ENCODE results near the gene VGLL4.

The VGLL4 gene

DNA sequence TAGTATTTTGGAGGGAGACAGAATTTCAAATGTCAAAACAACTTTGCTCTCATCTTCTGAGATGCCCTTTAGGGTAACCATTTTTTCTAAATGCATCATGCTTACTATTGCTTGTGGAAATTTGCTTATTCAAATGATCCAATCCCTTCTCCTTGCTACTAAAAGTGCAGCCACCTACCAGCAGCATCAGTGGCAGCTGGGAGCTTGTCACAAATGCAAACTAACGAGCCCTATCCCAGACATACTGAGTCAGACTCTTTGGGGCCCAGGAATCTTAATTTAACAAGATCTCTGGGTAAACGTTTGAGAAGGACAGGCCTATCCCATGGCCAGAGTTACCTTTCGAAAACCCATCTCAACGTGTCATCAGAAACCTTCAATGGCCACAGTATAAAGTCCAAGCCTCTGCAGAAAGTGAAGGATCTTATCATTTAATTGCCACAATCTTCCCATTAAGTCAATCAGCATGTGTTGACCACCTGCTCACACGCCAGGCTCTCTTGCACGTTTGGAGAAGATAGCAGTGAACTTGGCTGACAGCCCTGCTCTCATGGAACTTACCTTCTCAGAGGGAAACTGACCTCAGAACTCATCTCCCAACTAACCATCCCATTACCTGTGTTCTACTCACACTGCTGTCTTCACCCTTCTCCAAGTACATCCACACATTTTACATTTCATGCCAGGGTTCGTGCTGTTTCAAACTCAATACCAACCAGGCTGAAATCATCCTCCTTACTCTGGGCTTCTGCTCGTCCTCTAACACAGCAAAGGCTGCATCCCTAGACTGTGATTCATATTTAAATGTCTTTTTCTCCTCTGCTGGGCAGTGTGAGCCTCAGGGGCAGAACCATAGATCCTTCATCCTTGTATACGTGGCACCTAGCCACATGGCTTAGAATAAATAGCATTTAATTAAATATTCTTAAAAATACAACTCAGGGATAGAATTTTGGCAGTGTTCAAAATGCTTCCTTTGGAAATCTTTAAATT is 24.8 kb upstream of the VGLL4 start:
- Histone ChIP-seq H3K27ac (ENCODE audit: low read depth, low read length) (no peak overlapping the region), H3K9me3 (ENCODE audit: insufficient read depth, low read depth, low read length) (no peaks in the 10 kb centered on the region), H3K4me3 (ENCODE audit: low read length) (no peak overlapping the region), H3K27me3 (ENCODE audit: insufficient read depth, low read length) (no peaks in the 10 kb centered on the region), H3K4me1 (ENCODE audit: insufficient read depth, low read length) (peaks cover 12% of the 10 kb centered on the region; the same call in 1 of the 2 replicates), H3K36me3 (ENCODE audit: insufficient read depth, low read length) (no peaks in the 10 kb centered on the region), H3K9ac (ENCODE audit: low read depth, low read length) (no peak overlapping the region)
- WGBS, result 65% methylated on average over 9 of the region's 9 CpGs

- H3K9me3 ChIP-seq (ENCODE audit: insufficient read depth, low read depth, low read length), result no peaks in the 10 kb centered on the region
- H3K4me1 ChIP-seq (ENCODE audit: insufficient read depth, low read length), result peaks cover 15% of the 10 kb centered on the region
- H3K9ac ChIP-seq (ENCODE audit: low read depth, low read length), result no peak overlapping the region
- H3K36me3 ChIP-seq (ENCODE audit: insufficient read depth, low read length), result no peaks in the 10 kb centered on the region
- no peak overlapping the region for H3K4me3 ChIP-seq (ENCODE audit: low read length)
- H3K27me3 ChIP-seq (ENCODE audit: insufficient read depth, low read length), result no peaks in the 10 kb centered on the region
- 94% methylated on average over 10 of the region's 10 CpGs for WGBS
- H3K27ac ChIP-seq (ENCODE audit: low read depth, low read length), result no peak overlapping the region
Measured at GRCh38 chr3:11665331-11665730, 21.6 kb upstream of the VGLL4 start.

GRCh38 chr3:11662392-11662990 is 18.8 kb upstream of the VGLL4 start:
- Histone ChIP-seq H3K9ac (ENCODE audit: low read depth, low read length) (no peak overlapping the region), H3K36me3 (ENCODE audit: insufficient read depth, low read length) (no peaks in the 10 kb centered on the region), H3K27ac (ENCODE audit: low read depth, low read length) (no peak overlapping the region), H3K4me1 (ENCODE audit: insufficient read depth, low read length) (peaks cover 5% of the 10 kb centered on the region), H3K9me3 (ENCODE audit: insufficient read depth, low read depth, low read length) (no peaks in the 10 kb centered on the region), H3K27me3 (ENCODE audit: insufficient read depth, low read length) (no peaks in the 10 kb centered on the region), H3K4me3 (ENCODE audit: low read length) (no peak overlapping the region)
- 80% methylated on average over 1 of the region's 2 CpGs for WGBS

DNA sequence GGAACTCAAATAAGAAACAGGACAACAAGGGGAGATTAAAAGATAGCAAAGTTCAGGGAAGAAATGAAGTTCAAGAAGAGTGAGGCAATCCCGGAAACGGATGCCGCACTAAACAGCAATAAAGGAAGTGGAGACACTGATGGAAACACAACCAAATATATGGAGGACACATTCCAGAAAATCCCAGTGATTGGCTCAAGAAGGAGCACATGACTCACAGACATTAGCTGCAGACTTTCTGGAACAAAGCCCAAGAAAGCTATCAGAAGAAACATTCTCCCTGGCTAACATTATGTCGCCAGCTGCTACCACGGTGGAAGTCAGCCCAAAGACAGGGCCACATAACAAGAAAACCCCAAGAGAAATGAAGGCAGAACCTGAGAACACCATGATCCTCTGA is 18.1 kb upstream of the VGLL4 start:
- H3K36me3 ChIP-seq (ENCODE audit: insufficient read depth, low read length), result no peaks in the 10 kb centered on the region
- no peaks in the 10 kb centered on the region for H3K27me3 ChIP-seq (ENCODE audit: insufficient read depth, low read length)
- H3K4me1 ChIP-seq (ENCODE audit: insufficient read depth, low read length), result peaks cover 5% of the 10 kb centered on the region
- H3K27ac ChIP-seq (ENCODE audit: low read depth, low read length), result no peak overlapping the region
- H3K9me3 ChIP-seq (ENCODE audit: insufficient read depth, low read depth, low read length), result no peaks in the 10 kb centered on the region
- H3K9ac ChIP-seq (ENCODE audit: low read depth, low read length), result no peak overlapping the region
- over 99% methylated on average over 5 of the region's 5 CpGs for WGBS
- H3K4me3 ChIP-seq (ENCODE audit: low read length), result no peak overlapping the region

GRCh38 chr3:11661052-11661656 is 17.4 kb upstream of the VGLL4 start:
- H3K4me3 ChIP-seq (ENCODE audit: low read length), result no peak overlapping the region
- peaks cover 5% of the 10 kb centered on the region for H3K4me1 ChIP-seq (ENCODE audit: insufficient read depth, low read length)
- 60% methylated on average over 6 of the region's 7 CpGs for WGBS
- H3K9me3 ChIP-seq (ENCODE audit: insufficient read depth, low read depth, low read length), result no peaks in the 10 kb centered on the region
- H3K36me3 ChIP-seq (ENCODE audit: insufficient read depth, low read length), result no peaks in the 10 kb centered on the region
- no peaks in the 10 kb centered on the region for H3K27me3 ChIP-seq (ENCODE audit: insufficient read depth, low read length)
- H3K9ac ChIP-seq (ENCODE audit: low read depth, low read length), result no peak overlapping the region
- no peak overlapping the region for H3K27ac ChIP-seq (ENCODE audit: low read depth, low read length)

DNA sequence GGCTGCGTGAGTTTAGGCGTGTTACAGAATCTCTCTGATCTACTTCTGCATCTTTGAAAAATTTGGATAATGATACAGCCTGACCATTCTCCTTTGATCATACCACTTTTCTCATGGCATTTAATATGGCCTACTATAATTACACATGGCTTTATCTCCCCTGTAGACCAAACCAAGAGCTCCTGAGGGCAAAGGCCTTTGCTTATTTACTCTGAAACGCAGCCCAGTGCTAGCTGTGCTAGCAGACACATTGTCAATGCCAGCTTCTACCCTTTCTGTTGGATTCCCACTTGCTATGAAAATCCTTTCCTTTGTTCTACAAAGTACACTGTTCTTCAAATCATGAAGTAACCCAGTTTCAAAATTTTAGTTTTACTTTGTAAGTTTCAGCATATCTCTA is 16.5 kb upstream of the VGLL4 start:
- WGBS, result 83% methylated on average over 3 of the region's 3 CpGs
- H3K27me3 ChIP-seq (ENCODE audit: insufficient read depth, low read length), result no peaks in the 10 kb centered on the region
- no peak overlapping the region for H3K27ac ChIP-seq (ENCODE audit: low read depth, low read length)

DNA sequence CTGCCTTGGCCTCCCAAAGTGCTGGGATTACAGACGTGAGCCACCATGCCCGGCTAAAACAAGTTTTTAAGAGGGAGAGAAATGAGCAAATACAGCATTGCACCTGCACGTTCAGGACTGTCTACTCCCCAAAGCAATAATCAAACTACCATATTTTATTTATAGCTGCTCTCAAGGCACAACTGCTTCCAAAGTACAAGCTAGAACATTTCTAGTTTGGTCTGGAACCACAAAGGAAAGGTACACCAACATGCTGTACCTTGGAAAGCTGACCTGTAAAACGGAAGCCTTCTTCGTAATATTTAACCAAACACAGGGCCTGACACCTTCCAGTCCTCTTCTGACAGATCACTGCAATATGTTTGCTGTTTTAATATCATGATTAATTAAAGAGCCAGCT is 14.5 kb upstream of the VGLL4 start:
- H3K9ac ChIP-seq (ENCODE audit: low read depth, low read length), result no peak overlapping the region
- peaks cover 19% of the 10 kb centered on the region for H3K4me1 ChIP-seq (ENCODE audit: insufficient read depth, low read length)
- H3K36me3 ChIP-seq (ENCODE audit: insufficient read depth, low read length), result no peaks in the 10 kb centered on the region
- no peaks in the 10 kb centered on the region for H3K27me3 ChIP-seq (ENCODE audit: insufficient read depth, low read length)
- H3K27ac ChIP-seq (ENCODE audit: low read depth, low read length), result no peak overlapping the region
- 73% methylated on average over 5 of the region's 5 CpGs for WGBS
- no peaks in the 10 kb centered on the region for H3K9me3 ChIP-seq (ENCODE audit: insufficient read depth, low read depth, low read length)
- H3K4me3 ChIP-seq (ENCODE audit: low read length), result no peak overlapping the region

More for the DNA sequence above, 16.5 kb upstream of the VGLL4 start:
- no peak overlapping the region for H3K9ac ChIP-seq (ENCODE audit: low read depth, low read length)
- no peak overlapping the region for H3K4me3 ChIP-seq (ENCODE audit: low read length)
- no peaks in the 10 kb centered on the region for H3K9me3 ChIP-seq (ENCODE audit: insufficient read depth, low read depth, low read length)
- no peaks in the 10 kb centered on the region for H3K36me3 ChIP-seq (ENCODE audit: insufficient read depth, low read length)
- peaks cover 11% of the 10 kb centered on the region for H3K4me1 ChIP-seq (ENCODE audit: insufficient read depth, low read length)

DNA sequence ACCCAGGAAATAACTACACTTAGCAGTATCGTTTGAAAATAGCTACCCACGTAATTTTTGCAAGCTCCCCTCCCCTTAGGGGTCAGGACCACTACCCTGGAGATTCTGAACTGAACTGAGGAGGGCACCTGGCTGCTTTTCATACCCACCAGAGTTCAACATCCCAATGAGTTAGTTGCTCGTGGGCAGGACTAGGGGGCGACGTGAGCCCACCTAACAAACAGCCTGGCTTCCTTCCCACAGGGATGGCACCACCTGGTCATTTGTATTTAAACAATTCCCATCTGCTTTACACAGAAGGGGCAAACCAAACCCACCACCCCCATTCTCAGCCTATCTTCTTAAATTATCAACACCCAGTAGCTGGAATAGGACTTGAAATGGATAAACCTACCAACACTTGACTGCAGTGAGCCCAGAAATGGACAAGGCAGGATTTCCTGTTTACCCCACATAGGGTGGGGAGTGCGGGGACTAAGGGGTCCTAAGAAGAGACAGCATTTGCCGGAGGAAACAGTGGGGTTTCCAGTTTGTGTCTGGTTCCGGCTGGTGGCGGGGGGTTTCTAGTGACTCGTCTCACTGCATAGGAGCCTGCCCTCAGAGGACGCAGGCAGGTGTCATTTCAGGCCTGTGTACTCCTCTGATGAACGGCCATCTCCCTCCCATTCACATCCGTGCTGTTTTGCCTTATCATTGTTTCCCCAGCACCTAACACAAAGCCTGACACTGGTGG is 11.6 kb upstream of the VGLL4 start:
- H3K27me3 ChIP-seq (ENCODE audit: insufficient read depth, low read length), result no peaks in the 10 kb centered on the region
- no peak overlapping the region for H3K9ac ChIP-seq (ENCODE audit: low read depth, low read length)
- H3K9me3 ChIP-seq (ENCODE audit: insufficient read depth, low read depth, low read length), result no peaks in the 10 kb centered on the region
- no peaks in the 10 kb centered on the region for H3K36me3 ChIP-seq (ENCODE audit: insufficient read depth, low read length)
- no peak overlapping the region for H3K4me3 ChIP-seq (ENCODE audit: low read length)
- peaks cover 22% of the 10 kb centered on the region for H3K4me1 ChIP-seq (ENCODE audit: insufficient read depth, low read length)
- 69% methylated on average over 13 of the region's 13 CpGs for WGBS
- no peak overlapping the region for H3K27ac ChIP-seq (ENCODE audit: low read depth, low read length)

- Histone ChIP-seq H3K9ac (ENCODE audit: low read depth, low read length) (no peak overlapping the region), H3K4me3 (ENCODE audit: low read length) (no peak overlapping the region), H3K36me3 (ENCODE audit: insufficient read depth, low read length) (no peaks in the 10 kb centered on the region), H3K9me3 (ENCODE audit: insufficient read depth, low read depth, low read length) (no peaks in the 10 kb centered on the region), H3K4me1 (ENCODE audit: insufficient read depth, low read length) (peaks cover 22% of the 10 kb centered on the region), H3K27ac (ENCODE audit: low read depth, low read length) (no peak overlapping the region), H3K27me3 (ENCODE audit: insufficient read depth, low read length) (no peaks in the 10 kb centered on the region)
- 84% methylated on average over 4 of the region's 4 CpGs for WGBS
Measured at GRCh38 chr3:11654166-11654565, 10.5 kb upstream of the VGLL4 start.

DNA sequence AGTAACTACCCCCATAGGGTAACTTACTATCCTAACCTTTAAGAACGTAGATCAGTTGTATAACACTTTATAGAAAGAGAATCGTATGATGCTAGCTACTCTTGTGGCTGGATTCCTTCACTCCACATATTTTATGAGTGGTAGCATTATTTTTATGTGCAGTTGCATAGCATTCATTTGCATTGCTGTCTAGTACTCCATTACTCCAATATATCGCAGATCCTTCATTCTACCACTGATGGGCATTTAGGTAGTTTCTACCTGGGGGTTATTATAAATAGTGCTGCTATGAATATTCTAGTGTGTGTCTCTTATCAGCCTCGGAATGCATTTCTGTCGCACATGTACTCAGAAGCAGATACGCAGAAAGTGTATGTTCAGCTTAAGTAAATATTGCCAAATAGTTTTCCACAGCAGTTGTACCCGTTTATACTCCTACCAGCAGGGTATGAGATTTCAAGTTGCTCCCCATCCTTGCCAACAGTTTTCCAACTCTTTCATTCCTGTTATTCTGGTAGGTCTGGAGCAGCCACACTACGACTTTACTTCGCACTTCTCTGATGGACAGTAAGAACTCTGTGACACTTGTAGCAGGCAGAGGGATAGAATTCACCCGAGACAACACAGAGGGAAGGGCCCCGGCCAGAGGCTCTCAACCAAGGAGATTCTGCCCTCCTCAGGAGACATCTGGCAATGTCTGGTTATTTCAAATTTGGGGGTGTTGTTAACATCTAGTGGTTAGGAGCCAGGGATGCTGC is 9.8 kb upstream of the VGLL4 start:
- Histone ChIP-seq H3K36me3 (ENCODE audit: insufficient read depth, low read length) (no peaks in the 10 kb centered on the region), H3K9me3 (ENCODE audit: insufficient read depth, low read depth, low read length) (no peaks in the 10 kb centered on the region)
- 89% methylated on average over 10 of the region's 11 CpGs for WGBS

More for the DNA sequence above, 9.8 kb upstream of the VGLL4 start:
- Histone ChIP-seq H3K4me1 (ENCODE audit: insufficient read depth, low read length) (peaks cover 22% of the 10 kb centered on the region), H3K4me3 (ENCODE audit: low read length) (no peak overlapping the region), H3K27ac (ENCODE audit: low read depth, low read length) (no peak overlapping the region), H3K27me3 (ENCODE audit: insufficient read depth, low read length) (no peaks in the 10 kb centered on the region), H3K9ac (ENCODE audit: low read depth, low read length) (no peak overlapping the region)

Data from HUES64 (cell line).